SK-N-MC (cell line): ENCODE measurements around the gene PTGES3L.
"Not testable (repeated sequence)": the region's sequence is repeated elsewhere in the genome, so short reads cannot be mapped to it uniquely, and the experiment has no call there.

Experiments used
- DNase-seq: peaks from one replicate; pipeline ENCODE4 v3.0.0-alpha.2; 2011; ENCODE audit warnings: low read depth, low spot score
- H3K27ac ChIP-seq: fragments of 200-600 bp; sonication (generic); 2 replicates; pipeline ENCODE4 v1.5.1; 2016; ENCODE audit warnings: mixed run types
- H3K36me3 ChIP-seq: fragments of 200-600 bp; sonication (generic); 2 replicates; pipeline ENCODE4 v1.6.1; 2017; ENCODE audit warnings: antibody characterized with exemption, low read length, mixed read lengths; ENCODE audit not compliant: insufficient read depth
- H3K4me3 ChIP-seq: fragments of 200-600 bp; sonication (generic); 2 replicates; pipeline ENCODE4 v1.5.1; 2016
- H3K9ac ChIP-seq: fragments of 200-600 bp; sonication (generic); 2 replicates; pipeline ENCODE4 v1.8.0; 2017; ENCODE audit warnings: mixed run types, mixed read lengths; ENCODE audit not compliant: insufficient read length
- H3K9me3 ChIP-seq: fragments of 200-600 bp; sonication (generic); 2 replicates; pipeline ENCODE4 v1.6.1; 2017; ENCODE audit warnings: low read depth, mild to moderate bottlenecking, antibody characterized with exemption, low read length, moderate library complexity, mixed read lengths
- EZH2 ChIP-seq: fragments of 200-600 bp; sonication (generic); IDR thresholded peaks from one replicate; pipeline ENCODE4 v1.6.1; 2017; ENCODE audit warnings: antibody characterized with exemption
- FOXP2 ChIP-seq: optimal IDR thresholded peaks from 2 replicates; pipeline ENCODE3; 2011; ENCODE audit warnings: mild to moderate bottlenecking, moderate library complexity; ENCODE audit not compliant: insufficient read depth; ENCODE audit errors: extremely low read length, control extremely low read depth
- POLR2AphosphoS5 ChIP-seq: IDR thresholded peaks from 2 replicates; pipeline ENCODE4 v1.6.1; 2012; ENCODE audit warnings: mild to moderate bottlenecking, low read depth, low read length, borderline replicate concordance

The PTGES3L gene

GRCh38 chr17:42937712-42938596 is 41.9 kb downstream of the PTGES3L start:
- Histone ChIP-seq H3K27ac (no peak overlapping the region), H3K4me3 (no peak overlapping the region), H3K9me3 (no peaks in the 10 kb centered on the region), H3K36me3 (no peaks in the 10 kb centered on the region), H3K9ac (no peak overlapping the region)
- no peak for TF ChIP-seq POLR2AphosphoS5
- no peak for TF ChIP-seq FOXP2
- TF ChIP-seq EZH2, result no peak
- no peak for DNase-seq

GRCh38 chr17:42929497-42929844 is 50.4 kb downstream of the PTGES3L start:
- no peaks in the 10 kb centered on the region for H3K9me3 ChIP-seq
- no peak overlapping the region for H3K4me3 ChIP-seq
- no peak overlapping the region for H3K9ac ChIP-seq
- DNase-seq, result no peak
- peak overlapping the region; percentile 91; the same call in 1 of the 2 replicates for H3K27ac ChIP-seq
- no peak for TF ChIP-seq POLR2AphosphoS5
- no peak for TF ChIP-seq EZH2
- no peak for TF ChIP-seq FOXP2
- no peaks in the 10 kb centered on the region for H3K36me3 ChIP-seq

GRCh38 chr17:42928714-42929496 is 51.0 kb downstream of the PTGES3L start:
- peak overlapping the region; percentile 91 for H3K27ac ChIP-seq
- DNase-seq, result peak; percentile 60
- 0 out of 2 replicates have a peak overlapping the region, but pooled peaks have one; percentile 15 for H3K4me3 ChIP-seq
- no peak for TF ChIP-seq EZH2
- TF ChIP-seq POLR2AphosphoS5, result no peak
- peak; percentile 31 for TF ChIP-seq FOXP2
- H3K36me3 ChIP-seq, result no peaks in the 10 kb centered on the region
- H3K9ac ChIP-seq, result peak overlapping the region; percentile 53
- no peaks in the 10 kb centered on the region for H3K9me3 ChIP-seq

- H3K9me3 ChIP-seq, result no peaks in the 10 kb centered on the region
- H3K9ac ChIP-seq, result no peak overlapping the region
- no peak for DNase-seq
- no peak for TF ChIP-seq FOXP2
- TF ChIP-seq EZH2, result no peak
- no peak for TF ChIP-seq POLR2AphosphoS5
- no peak overlapping the region for H3K4me3 ChIP-seq
- H3K27ac ChIP-seq, result no peak overlapping the region
- H3K36me3 ChIP-seq, result no peaks in the 10 kb centered on the region
These were observed 55.0 kb downstream of the PTGES3L start for GRCh38 chr17:42924891-42925290.

GRCh38 chr17:42923472-42923871 is 56.4 kb downstream of the PTGES3L start:
- H3K9ac ChIP-seq, result peak overlapping the region; percentile 9
- 0 out of 2 replicates have a peak overlapping the region, but pooled peaks have one; percentile 59 for H3K27ac ChIP-seq
- not testable (repeated sequence) for DNase-seq, H3K4me3 ChIP-seq, H3K36me3 ChIP-seq, H3K9me3 ChIP-seq

- Histone ChIP-seq H3K4me3 (no peak overlapping the region), H3K9ac (peak overlapping the region; percentile 3), H3K27ac (peak overlapping the region; percentile 59), H3K36me3 (no peaks in the 10 kb centered on the region), H3K9me3 (no peaks in the 10 kb centered on the region)
- DNase-seq, result no peak
- TF ChIP-seq POLR2AphosphoS5 (no peak), FOXP2 (no peak), EZH2 (no peak)
These were observed 57.6 kb downstream of the PTGES3L start for GRCh38 chr17:42922294-42922693.

- DNase-seq, result no peak
- TF ChIP-seq FOXP2 (no peak), POLR2AphosphoS5 (no peak), EZH2 (no peak)
- Histone ChIP-seq H3K27ac (no peak overlapping the region), H3K9me3 (no peaks in the 10 kb centered on the region), H3K9ac (no peak overlapping the region), H3K4me3 (no peak overlapping the region), H3K36me3 (no peaks in the 10 kb centered on the region)
These were observed 59.0 kb downstream of the PTGES3L start for GRCh38 chr17:42920922-42921321.

GRCh38 chr17:42920106-42920900 is 59.6 kb downstream of the PTGES3L start:
- TF ChIP-seq EZH2 (no peak), POLR2AphosphoS5 (no peak), FOXP2 (no peak)
- Histone ChIP-seq H3K9me3 (no peaks in the 10 kb centered on the region), H3K9ac (no peak overlapping the region), H3K27ac (no peak overlapping the region), H3K4me3 (no peak overlapping the region), H3K36me3 (no peaks in the 10 kb centered on the region)
- no peak for DNase-seq

GRCh38 chr17:42919522-42920077 is 60.3 kb downstream of the PTGES3L start:
- H3K9me3 ChIP-seq, DNase-seq, H3K9ac ChIP-seq, H3K36me3 ChIP-seq, H3K27ac ChIP-seq, H3K4me3 ChIP-seq: not testable (repeated sequence)
